SK-N-SH (cell line): Measurements from ENCODE around the gene CCND1.

Source experiments
- CTCF ChIP-seq: fragments of 200-600 bp; sonication (generic); IDR thresholded peaks from 2 replicates; pipeline ENCODE4 v1.6.1; 2017; ENCODE audit warnings: antibody characterized with exemption, mild to moderate bottlenecking, moderate library complexity
- ELF1 ChIP-seq: IDR thresholded peaks from 2 replicates; pipeline ENCODE4 v1.4.0; 2012
- EP300 ChIP-seq, 2 experiments: IDR thresholded peaks; 2 replicates each; pipeline versions ENCODE4 v1.4.0 to v1.6.1; 2012; ENCODE audit warnings: borderline replicate concordance in 1 of 2, low read depth in 1 of 2, low read length in 1 of 2
- EZH2phosphoT487 ChIP-seq: fragments of 200-600 bp; sonication (generic); IDR thresholded peaks from 2 replicates; pipeline ENCODE4 v1.6.1; 2017; ENCODE audit warnings: low read depth, mixed run types, mild to moderate bottlenecking, antibody characterized with exemption, moderate library complexity, borderline replicate concordance
- GABPA ChIP-seq: IDR thresholded peaks from 2 replicates; pipeline ENCODE4 v1.4.0; 2012; ENCODE audit warnings: low read depth, mild to moderate bottlenecking
- GATA2 ChIP-seq: sonication (generic); formaldehyde crosslinking; IDR thresholded peaks from 2 replicates; pipeline ENCODE4 v1.5.0; 2020; ENCODE audit warnings: mild to moderate bottlenecking, missing genetic modification reagents
- NRF1 ChIP-seq: IDR thresholded peaks from 2 replicates; pipeline ENCODE4 v1.6.1; 2012; ENCODE audit warnings: low read depth, mild to moderate bottlenecking, low read length
- POLR2AphosphoS5 ChIP-seq: IDR thresholded peaks from 2 replicates; pipeline ENCODE4 v1.6.1; 2012; ENCODE audit warnings: low read depth, low read length
- RCOR1 ChIP-seq: fragments of 150-350 bp; IDR thresholded peaks from 2 replicates; pipeline ENCODE4 v1.6.1; 2017; ENCODE audit warnings: antibody characterized with exemption, low read length
- RXRA ChIP-seq: IDR thresholded peaks from 2 replicates; pipeline ENCODE4 v1.4.0; 2012; ENCODE audit warnings: low read depth, mild to moderate bottlenecking, borderline replicate concordance
- SMC3 ChIP-seq: IDR thresholded peaks from 2 replicates; pipeline ENCODE4 v1.6.1; 2012; ENCODE audit warnings: low read depth, low read length, improper control_type of control experiment
- USF1 ChIP-seq: IDR thresholded peaks from 2 replicates; pipeline ENCODE4 v1.4.0; 2012; ENCODE audit warnings: low read depth, borderline replicate concordance

- no peak for TF ChIP-seq RXRA
- no peak for TF ChIP-seq EZH2phosphoT487
- no peak for TF ChIP-seq EP300 (IDR thresholded peaks at IDR 0.05; ENCODE audit: borderline replicate concordance in 1 of 2, low read depth in 1 of 2, low read length in 1 of 2)
- TF ChIP-seq NRF1, result no peak
- TF ChIP-seq GATA2, result no peak
- no peak for TF ChIP-seq ELF1
- TF ChIP-seq POLR2AphosphoS5, result no peak
- no peak for TF ChIP-seq SMC3
- no peak for TF ChIP-seq CTCF
- TF ChIP-seq GABPA, result no peak
- TF ChIP-seq USF1, result no peak
- TF ChIP-seq RCOR1, result no peak
Observed at GRCh38 chr11:69686452-69686851, 45.5 kb downstream of the CCND1 start.
